ENCODE measurements around the gene CTNND2. TPM values are rescaled to one million over a fixed set of nuclear protein-coding genes. Genes with fewer than 3 reads are reported as not detected.
"Not testable (repeated sequence)": the region's sequence is repeated elsewhere in the genome, so short reads cannot be mapped to it uniquely, and the experiment has no call there.

CTNND2 gene
- total RNA-seq, 1 donor from 2014 or later, result 6.9 TPM

DNA sequence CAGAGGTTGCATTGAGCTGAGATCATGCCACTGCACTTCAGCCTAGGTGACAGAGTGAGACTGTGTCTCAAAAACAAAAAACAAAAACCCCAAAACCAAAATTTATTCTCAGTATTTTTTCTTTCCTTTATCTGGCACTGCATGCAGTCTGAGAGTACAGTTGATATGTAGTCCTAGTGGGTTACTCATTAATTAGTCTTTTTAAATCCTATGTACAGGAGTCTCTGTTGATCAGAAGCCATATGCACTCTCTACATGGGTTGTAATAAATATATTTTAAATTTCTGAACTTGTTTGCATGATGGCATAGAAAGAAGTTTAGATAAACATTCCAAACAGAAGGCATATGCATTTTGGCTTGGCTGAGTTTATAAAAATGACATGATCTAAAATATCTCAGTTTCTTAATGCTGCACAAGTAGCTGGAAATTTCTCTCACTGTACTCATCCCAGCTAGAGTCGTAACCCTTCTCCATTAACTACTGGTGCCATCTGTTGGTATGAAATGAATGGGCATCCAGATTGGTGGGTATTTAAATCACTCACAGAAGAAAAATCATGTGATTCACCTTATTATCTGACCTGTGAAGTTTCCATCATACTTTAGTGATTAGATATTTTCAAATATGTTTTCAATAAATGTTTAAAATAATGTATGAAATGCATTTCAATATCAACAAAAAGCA is 284.8 kb downstream of the CTNND2 start:
- no peaks in the 10 kb centered on the region for H3K27me3 ChIP-seq
- no peak overlapping the region for H3K27ac ChIP-seq
- intact Hi-C loops (cut with DNase I), result no loop called here
- no peak overlapping the region for H3K4me3 ChIP-seq
- ATAC-seq, result no peak
- no peaks in the 10 kb centered on the region for H3K9me3 ChIP-seq
- peak; percentile 18 for TF ChIP-seq CTCF (IDR thresholded peaks at IDR 0.05)
- H3K36me3 ChIP-seq, result no peaks in the 10 kb centered on the region
- no peak for DNase-seq
- H3K4me1 ChIP-seq, result no peaks in the 10 kb centered on the region

DNA sequence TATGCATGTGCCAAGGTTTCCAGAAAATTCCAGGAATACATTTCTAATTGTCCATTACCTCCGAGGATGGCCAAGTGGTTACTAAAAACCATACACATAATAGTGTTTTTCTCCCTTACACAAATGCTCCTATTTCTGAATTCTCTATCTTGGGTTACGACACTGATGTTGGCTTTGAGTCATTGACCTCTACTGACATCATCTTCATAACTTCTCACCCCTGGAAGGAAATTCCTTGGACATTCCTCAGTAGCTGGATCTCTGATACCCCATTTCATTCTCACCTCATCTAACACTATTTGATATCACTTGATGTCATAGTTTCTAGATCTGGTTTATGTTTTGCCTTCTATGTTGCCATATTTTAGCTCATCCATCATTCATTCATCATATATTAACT is 287.2 kb downstream of the CTNND2 start:
- no peak overlapping the region for H3K27ac ChIP-seq
- no peaks in the 10 kb centered on the region for H3K36me3 ChIP-seq
- no peaks in the 10 kb centered on the region for H3K9me3 ChIP-seq
- no peak for TF ChIP-seq CTCF (IDR thresholded peaks at IDR 0.05)
- DNase-seq, result no peak
- H3K4me1 ChIP-seq, result no peaks in the 10 kb centered on the region
- H3K27me3 ChIP-seq, result no peaks in the 10 kb centered on the region
- no peak for ATAC-seq
- intact Hi-C loops (cut with DNase I), result no loop called here
- H3K4me3 ChIP-seq, result no peak overlapping the region

- H3K36me3 ChIP-seq; H3K9me3 ChIP-seq; intact Hi-C loops (cut with DNase I); H3K4me1 ChIP-seq; DNase-seq; ATAC-seq; H3K27me3 ChIP-seq; H3K4me3 ChIP-seq; H3K27ac ChIP-seq: not testable (repeated sequence)
Observed at GRCh38 chr5:11616624-11617023, 287.6 kb downstream of the CTNND2 start.

DNA sequence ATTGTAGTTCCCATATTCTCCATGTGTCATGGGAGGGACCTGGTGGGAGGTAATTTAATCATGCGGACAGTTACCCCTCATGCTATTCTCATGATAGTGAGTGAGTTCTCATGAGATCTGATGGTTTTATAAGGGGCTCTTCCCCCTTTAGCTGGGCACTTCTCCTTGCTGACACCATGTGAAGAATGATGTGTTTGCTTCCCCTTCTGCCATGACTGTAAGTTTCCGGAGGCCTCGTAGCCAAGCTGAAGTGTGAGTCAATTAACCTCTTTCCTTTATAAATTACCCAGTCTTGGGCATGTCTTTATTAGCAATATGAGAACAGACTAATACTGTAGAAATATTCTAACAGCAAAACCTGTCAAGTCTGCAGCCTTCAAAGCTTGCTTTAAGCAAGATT is 293.2 kb downstream of the CTNND2 start:
- ATAC-seq (no peak), DNase-seq (no peak)
- no peaks in the 10 kb centered on the region for H3K36me3 ChIP-seq
- intact Hi-C loops (cut with DNase I), result no loop called here
- H3K27ac ChIP-seq, result no peak overlapping the region
- TF ChIP-seq CTCF (IDR thresholded peaks at IDR 0.05), result no peak
- H3K4me1 ChIP-seq, result no peaks in the 10 kb centered on the region
- no peak overlapping the region for H3K4me3 ChIP-seq
- H3K27me3 ChIP-seq, result no peaks in the 10 kb centered on the region
- H3K9me3 ChIP-seq, result no peaks in the 10 kb centered on the region

- no peaks in the 10 kb centered on the region for H3K4me1 ChIP-seq
- H3K36me3 ChIP-seq, result no peaks in the 10 kb centered on the region
- DNase-seq (no peak), ATAC-seq (no peak)
- H3K4me3 ChIP-seq, result no peak overlapping the region
- no peaks in the 10 kb centered on the region for H3K27me3 ChIP-seq
- no peaks in the 10 kb centered on the region for H3K9me3 ChIP-seq
- intact Hi-C loops (cut with DNase I), result no loop called here
- H3K27ac ChIP-seq, result no peak overlapping the region
- TF ChIP-seq CTCF (IDR thresholded peaks at IDR 0.05), result no peak
Observed at GRCh38 chr5:11609570-11610303, 294.5 kb downstream of the CTNND2 start.

DNA sequence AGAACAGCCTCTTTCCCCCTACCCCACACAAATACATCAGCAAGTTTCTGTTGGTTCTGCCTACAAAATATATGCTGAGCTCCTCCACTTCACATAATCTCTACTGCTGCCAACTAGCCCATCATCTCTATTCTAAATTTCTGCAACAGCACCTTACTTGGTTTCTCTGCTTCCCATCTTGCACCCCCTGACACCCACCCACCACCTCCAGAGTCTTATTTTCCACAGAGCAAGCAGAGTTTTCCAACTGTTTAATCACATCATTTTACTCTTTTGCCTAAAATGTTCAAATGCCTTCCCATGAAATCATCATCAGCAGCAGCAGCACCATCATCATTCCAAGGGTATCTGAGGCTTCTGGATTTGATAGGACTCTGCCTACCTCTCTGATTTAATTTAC is 295.7 kb downstream of the CTNND2 start:
- H3K27me3 ChIP-seq, result no peaks in the 10 kb centered on the region
- TF ChIP-seq CTCF (IDR thresholded peaks at IDR 0.05), result no peak
- ATAC-seq (no peak), DNase-seq (no peak)
- intact Hi-C loops (cut with DNase I), result no loop called here
- H3K4me1 ChIP-seq, result no peaks in the 10 kb centered on the region
- H3K9me3 ChIP-seq, result no peaks in the 10 kb centered on the region
- H3K36me3 ChIP-seq, result no peaks in the 10 kb centered on the region
- H3K4me3 ChIP-seq, result no peak overlapping the region
- H3K27ac ChIP-seq, result no peak overlapping the region
